Fibroblast of lung (primary cell): Measurements from ENCODE around the gene SORCS3.

ENCODE experiments used
- CTCF ChIP-seq, 2 donors: IDR thresholded peaks in 1 of 2; conservative IDR thresholded peaks in 1 of 2; 1 replicate in 1 of 2; 2 replicates in 1 of 2; pipeline ENCODE4 v1.5.1; 2011 to 2012; ENCODE audit warnings: low read length in 2 of 2, control low read depth in 1 of 2, inconsistent platforms in 1 of 2, low read depth in 1 of 2, mild to moderate bottlenecking in 1 of 2
- EZH2 ChIP-seq: IDR thresholded peaks from 2 replicates; pipeline ENCODE4 v1.5.1; 2012; ENCODE audit warnings: low read length, control low read depth, mild to moderate bottlenecking; ENCODE audit errors: missing control alignments

GRCh38 chr10:104591441-104591840 lies 49.6 kb upstream of the SORCS3 start:
- TF ChIP-seq CTCF (conservative IDR thresholded peaks at IDR 0.05 in 1 of 2, IDR thresholded peaks at IDR 0.05 in 1 of 2; ENCODE audit: low read depth in 1 of 2, low read length in 2 of 2) (no peak), EZH2 (no peak)
